Calu3 (cell line): ENCODE measurements around the gene CELA2A. TPM values are rescaled to one million over a fixed set of nuclear protein-coding genes. Genes with fewer than 3 reads are reported as not detected.

Experiments used
- BruUV-seq: library from RNA; stranded (reverse); fragments of 400-500 nt; replicated peaks from 2 replicates; lab custom pipeline; 2021; lab: Mats Ljungman, UMichigan
- CTCF ChIA-PET: fragments of 300-600 bp; sonication (Branson Sonifier 250); formaldehyde crosslinking; loops from one replicate; lab custom pipeline; 2022; ENCODE audit warnings: antibody characterized with exemption; lab: Charles Lee
- DNase-seq: peaks from one replicate; pipeline ENCODE4 v3.0.0; 2022
- H3K27ac Mint-ChIP-seq: one replicate; pipeline ENCODE4 v1.8.0; 2022; ENCODE audit warnings: mixed read lengths; ENCODE audit not compliant: unreplicated experiment
- H3K27me3 Mint-ChIP-seq: one replicate; pipeline ENCODE4 v1.8.0; 2022; ENCODE audit warnings: mixed read lengths; ENCODE audit not compliant: unreplicated experiment
- H3K36me3 Mint-ChIP-seq: one replicate; pipeline ENCODE4 v1.8.0; 2022; ENCODE audit warnings: mild to moderate bottlenecking, moderate library complexity, mixed read lengths; ENCODE audit not compliant: insufficient read depth, unreplicated experiment
- H3K4me1 Mint-ChIP-seq: one replicate; pipeline ENCODE4 v1.8.0; 2022; ENCODE audit warnings: mild to moderate bottlenecking, low read depth, mixed read lengths; ENCODE audit not compliant: unreplicated experiment
- H3K4me3 Mint-ChIP-seq: one replicate; pipeline ENCODE4 v1.8.0; 2022; ENCODE audit warnings: mild to moderate bottlenecking, low read depth, moderate library complexity, mixed read lengths; ENCODE audit not compliant: unreplicated experiment
- H3K9me3 Mint-ChIP-seq: one replicate; pipeline ENCODE4 v1.8.0; 2022; ENCODE audit warnings: low read depth, mixed read lengths; ENCODE audit not compliant: unreplicated experiment
- intact Hi-C: fragments of 100-400 bp; cut with micrococcal nuclease; formaldehyde crosslinking; loops from one replicate; pipeline ENCODE4 v1.10.0; 2022; ENCODE audit not compliant: unreplicated experiment
- total RNA-seq: library from RNA; stranded (reverse); gene quantifications from 2 replicates; pipeline ENCODE4 v1.2.3, GENCODE V29; 2022
- TF ChIP-seq, protein P1 (sequence below): fragments of 200-600 bp; IDR thresholded peaks from one replicate; pipeline ENCODE4 v1.8.0; 2022; ENCODE audit warnings: antibody characterized with exemption; ENCODE audit not compliant: unreplicated experiment

Gene CELA2A
- total RNA-seq, 1 experiment from 2014 or later, result not detected

DNA sequence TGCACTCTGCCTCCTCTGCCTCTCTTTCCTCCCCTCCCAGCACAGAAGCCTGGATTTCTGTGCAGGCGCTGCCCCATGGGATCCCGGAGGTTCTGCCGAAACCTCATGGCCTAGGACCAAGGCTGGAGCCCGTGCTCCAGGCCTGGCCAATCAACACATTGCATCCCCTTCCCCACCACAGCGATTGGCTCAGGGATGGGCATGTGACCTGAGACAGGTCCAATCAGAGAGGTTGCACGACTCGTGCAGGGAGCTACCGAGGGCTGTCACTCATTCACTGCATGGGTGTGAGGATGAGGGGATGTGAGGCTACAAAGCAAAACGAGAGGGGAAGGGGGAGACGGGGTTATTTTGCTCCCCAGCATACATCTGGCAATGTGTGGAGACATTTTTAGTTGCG is 16.1 kb downstream of the CELA2A start:
- TF ChIP-seq, protein P1, sequence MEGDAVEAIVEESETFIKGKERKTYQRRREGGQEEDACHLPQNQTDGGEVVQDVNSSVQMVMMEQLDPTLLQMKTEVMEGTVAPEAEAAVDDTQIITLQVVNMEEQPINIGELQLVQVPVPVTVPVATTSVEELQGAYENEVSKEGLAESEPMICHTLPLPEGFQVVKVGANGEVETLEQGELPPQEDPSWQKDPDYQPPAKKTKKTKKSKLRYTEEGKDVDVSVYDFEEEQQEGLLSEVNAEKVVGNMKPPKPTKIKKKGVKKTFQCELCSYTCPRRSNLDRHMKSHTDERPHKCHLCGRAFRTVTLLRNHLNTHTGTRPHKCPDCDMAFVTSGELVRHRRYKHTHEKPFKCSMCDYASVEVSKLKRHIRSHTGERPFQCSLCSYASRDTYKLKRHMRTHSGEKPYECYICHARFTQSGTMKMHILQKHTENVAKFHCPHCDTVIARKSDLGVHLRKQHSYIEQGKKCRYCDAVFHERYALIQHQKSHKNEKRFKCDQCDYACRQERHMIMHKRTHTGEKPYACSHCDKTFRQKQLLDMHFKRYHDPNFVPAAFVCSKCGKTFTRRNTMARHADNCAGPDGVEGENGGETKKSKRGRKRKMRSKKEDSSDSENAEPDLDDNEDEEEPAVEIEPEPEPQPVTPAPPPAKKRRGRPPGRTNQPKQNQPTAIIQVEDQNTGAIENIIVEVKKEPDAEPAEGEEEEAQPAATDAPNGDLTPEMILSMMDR, result no peak
- Mint-ChIP-seq H3K27ac (no peak overlapping the region), H3K9me3 (peaks cover 2% of the 10 kb centered on the region), H3K36me3 (no peaks in the 10 kb centered on the region), H3K27me3 (no peaks in the 10 kb centered on the region), H3K4me3 (no peak overlapping the region), H3K4me1 (no peaks in the 10 kb centered on the region)
- no peak for DNase-seq
- CTCF ChIA-PET, result interaction anchor here (0.7 kb wide), 1 partner anchor 640 kb away, joined by 3 read pairs; no protein-coding TSS in a partner anchor
- no TSS peak for BruUV-seq
- intact Hi-C loops, result no loop called here

DNA sequence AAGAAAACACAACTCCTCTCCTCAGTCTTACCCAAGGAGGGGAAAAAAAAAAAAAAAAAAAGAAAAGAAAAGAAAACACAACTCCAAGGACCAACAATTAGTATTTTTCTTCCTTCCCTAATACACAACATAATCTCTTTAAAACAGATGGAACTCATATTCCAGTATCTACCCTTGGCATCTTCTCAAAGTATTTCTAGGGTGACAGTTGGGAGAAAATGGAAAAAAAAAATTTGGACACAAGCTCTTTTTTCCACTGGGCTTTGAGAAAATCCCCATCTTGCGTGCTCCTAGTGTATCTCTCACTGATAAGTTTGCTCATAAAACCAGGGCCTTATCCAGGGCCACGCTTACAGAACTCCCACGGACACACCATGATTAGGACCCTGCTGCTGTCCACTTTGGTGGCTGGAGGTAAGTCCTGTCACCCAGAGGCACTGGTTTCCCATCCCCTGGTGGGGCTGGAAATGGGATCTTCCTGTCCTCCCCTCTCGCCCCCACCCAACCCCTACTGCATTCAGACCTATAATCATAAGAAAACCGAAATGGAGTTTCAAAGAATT is 19.3 kb downstream of the CELA2A start, which contains the start of gene CELA2B:
Gene CELA2B, plus strand, starts transcription at position 353 of the 563 bp plus-strand sequence. Its CDS starts 22 bp downstream, at position 375.
- Mint-ChIP-seq H3K4me1 (no peaks in the 10 kb centered on the region), H3K36me3 (no peaks in the 10 kb centered on the region), H3K9me3 (no peaks in the 10 kb centered on the region), H3K27ac (no peak within 1 kb of the TSS), H3K27me3 (no peaks in the 10 kb centered on the region), H3K4me3 (no peak within 1 kb of the TSS)
- TF ChIP-seq, protein P1, result no peak
- DNase-seq, result no peak
- BruUV-seq, result no TSS peak
- intact Hi-C loops, result loop anchor here (2.0 kb wide), 1 partner anchor 21 kb away; no protein-coding TSS in a partner anchor
- CTCF ChIA-PET, result no interaction called here

DNA sequence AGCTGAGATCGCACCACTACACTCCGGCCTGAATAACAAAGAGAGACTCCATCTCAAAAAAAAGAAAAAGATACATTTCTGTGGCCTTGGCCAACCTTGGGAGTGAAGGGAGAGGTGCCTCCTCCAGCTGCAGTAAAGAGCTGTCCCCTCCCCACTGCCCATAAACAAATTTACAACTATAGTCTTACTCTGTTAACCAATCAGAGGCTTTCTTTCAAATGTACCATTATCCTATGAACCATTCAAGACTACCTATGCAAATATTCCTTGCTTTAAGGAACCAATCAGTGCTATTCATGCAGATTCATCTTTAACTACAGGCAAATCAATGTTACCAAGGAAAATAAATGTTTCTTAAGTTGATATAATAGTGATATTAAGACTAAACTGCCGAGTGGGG is 20.4 kb downstream of the CELA2A start:
- BruUV-seq, result no TSS peak
- intact Hi-C loops, result no loop called here
- H3K4me1 Mint-ChIP-seq, result no peaks in the 10 kb centered on the region
- H3K4me3 Mint-ChIP-seq, result no peak overlapping the region
- H3K36me3 Mint-ChIP-seq, result no peaks in the 10 kb centered on the region
- H3K27me3 Mint-ChIP-seq, result no peaks in the 10 kb centered on the region
- DNase-seq, result no peak
- H3K9me3 Mint-ChIP-seq, result no peaks in the 10 kb centered on the region
- no peak overlapping the region for H3K27ac Mint-ChIP-seq
- CTCF ChIA-PET, result no interaction called here
- TF ChIP-seq, protein P1, result no peak

DNA sequence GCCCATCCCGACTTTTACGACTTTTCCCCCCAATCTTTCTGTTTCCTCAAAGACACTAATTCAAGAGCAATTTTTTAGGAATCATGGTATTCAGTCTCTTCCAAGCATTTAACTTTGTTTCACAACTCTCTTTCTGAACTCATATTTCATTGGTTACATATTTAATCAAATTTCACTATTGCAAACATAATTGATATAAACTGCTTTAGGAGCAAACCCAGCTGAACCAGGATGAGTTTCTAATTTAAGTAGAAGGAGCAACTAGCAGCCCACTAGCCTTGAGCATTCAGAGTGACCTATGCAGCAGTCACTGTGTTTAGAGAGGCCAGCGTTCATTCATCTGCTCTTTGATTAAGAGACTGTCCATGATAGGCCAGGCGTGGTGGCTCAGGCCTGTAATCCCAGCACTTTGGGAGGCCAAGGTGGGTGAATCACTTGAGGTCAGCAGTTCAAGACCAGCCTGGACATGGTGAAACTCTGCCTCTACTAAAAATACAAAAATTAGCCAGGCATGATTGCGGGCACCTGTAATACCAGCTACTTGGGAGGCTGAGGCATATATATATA is 21.2 kb downstream of the CELA2A start:
- Mint-ChIP-seq H3K9me3 (no peaks in the 10 kb centered on the region), H3K27me3 (no peaks in the 10 kb centered on the region), H3K4me1 (no peaks in the 10 kb centered on the region), H3K36me3 (no peaks in the 10 kb centered on the region), H3K27ac (no peak overlapping the region), H3K4me3 (no peak overlapping the region)
- CTCF ChIA-PET, result interaction anchor here (0.5 kb wide), 1 partner anchor 13 kb away, joined by 3 read pairs; no protein-coding TSS in a partner anchor
- no TSS peak for BruUV-seq
- intact Hi-C loops, result no loop called here
- DNase-seq, result no peak
- TF ChIP-seq, protein P1, result no peak
